ENCODE data around the gene FOXN3.

The FOXN3 gene

DNA sequence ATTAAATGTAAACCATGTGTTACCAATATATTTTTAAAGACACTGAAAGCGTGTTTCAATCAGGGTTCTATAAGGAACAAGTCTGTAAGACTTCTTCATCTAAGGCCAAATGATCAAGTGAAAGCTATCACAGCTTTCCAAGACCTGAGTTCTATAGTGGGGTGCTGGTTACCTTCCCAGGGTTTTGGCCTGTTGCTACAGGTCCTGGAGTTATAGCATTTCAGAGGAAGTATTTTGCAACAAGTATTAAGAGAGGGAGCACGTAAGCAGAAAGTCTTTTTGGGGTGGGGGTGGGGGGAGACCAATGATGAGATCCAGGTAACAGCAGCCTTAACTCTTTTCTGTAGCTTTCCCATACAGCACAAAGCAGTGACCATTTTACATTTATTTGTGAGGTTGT is 43.8 kb downstream of the FOXN3 start:
- DNase-seq (ENCODE audit: low read depth): no peak
- H3K4me3 ChIP-seq (ENCODE audit: low read depth, low read length): no peak overlapping the region
- TF ChIP-seq MYC (IDR thresholded peaks at IDR 0.05; ENCODE audit: low read depth, low read length) (no peak), POLR2A (IDR thresholded peaks at IDR 0.05; ENCODE audit: extremely low read depth, insufficient read length) (no peak)
- TF ChIP-seq, protein P1, sequence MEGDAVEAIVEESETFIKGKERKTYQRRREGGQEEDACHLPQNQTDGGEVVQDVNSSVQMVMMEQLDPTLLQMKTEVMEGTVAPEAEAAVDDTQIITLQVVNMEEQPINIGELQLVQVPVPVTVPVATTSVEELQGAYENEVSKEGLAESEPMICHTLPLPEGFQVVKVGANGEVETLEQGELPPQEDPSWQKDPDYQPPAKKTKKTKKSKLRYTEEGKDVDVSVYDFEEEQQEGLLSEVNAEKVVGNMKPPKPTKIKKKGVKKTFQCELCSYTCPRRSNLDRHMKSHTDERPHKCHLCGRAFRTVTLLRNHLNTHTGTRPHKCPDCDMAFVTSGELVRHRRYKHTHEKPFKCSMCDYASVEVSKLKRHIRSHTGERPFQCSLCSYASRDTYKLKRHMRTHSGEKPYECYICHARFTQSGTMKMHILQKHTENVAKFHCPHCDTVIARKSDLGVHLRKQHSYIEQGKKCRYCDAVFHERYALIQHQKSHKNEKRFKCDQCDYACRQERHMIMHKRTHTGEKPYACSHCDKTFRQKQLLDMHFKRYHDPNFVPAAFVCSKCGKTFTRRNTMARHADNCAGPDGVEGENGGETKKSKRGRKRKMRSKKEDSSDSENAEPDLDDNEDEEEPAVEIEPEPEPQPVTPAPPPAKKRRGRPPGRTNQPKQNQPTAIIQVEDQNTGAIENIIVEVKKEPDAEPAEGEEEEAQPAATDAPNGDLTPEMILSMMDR (IDR thresholded peaks at IDR 0.05; ENCODE audit: low read depth, low read length): no peak
- TF ChIP-seq, protein P2, sequence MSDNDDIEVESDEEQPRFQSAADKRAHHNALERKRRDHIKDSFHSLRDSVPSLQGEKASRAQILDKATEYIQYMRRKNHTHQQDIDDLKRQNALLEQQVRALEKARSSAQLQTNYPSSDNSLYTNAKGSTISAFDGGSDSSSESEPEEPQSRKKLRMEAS (IDR thresholded peaks at IDR 0.05; ENCODE audit: low read depth, low read length): no peak

DNA sequence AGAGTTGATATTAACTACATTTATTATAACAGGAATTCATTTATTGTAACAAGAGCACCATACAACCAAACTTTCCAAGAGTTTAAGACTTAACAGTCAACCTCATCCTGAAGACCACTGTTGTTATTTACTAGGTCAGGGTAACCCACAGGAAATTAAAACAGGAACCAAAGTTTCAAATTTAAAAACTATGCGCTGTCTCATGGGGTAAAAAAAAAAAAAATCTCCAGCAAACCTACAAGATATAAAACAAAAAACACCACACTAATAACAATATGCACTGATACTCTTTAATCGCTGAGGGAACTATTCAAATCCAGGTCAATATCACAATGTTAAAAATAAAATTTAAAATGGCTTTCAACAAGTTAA is 44.5 kb downstream of the FOXN3 start:
- TF ChIP-seq, protein P2 (IDR thresholded peaks at IDR 0.05; ENCODE audit: low read depth, low read length): no peak
- TF ChIP-seq MYC (IDR thresholded peaks at IDR 0.05; ENCODE audit: low read depth, low read length): no peak
- no peak for TF ChIP-seq POLR2A (IDR thresholded peaks at IDR 0.05; ENCODE audit: extremely low read depth, insufficient read length)
- TF ChIP-seq, protein P1 (IDR thresholded peaks at IDR 0.05; ENCODE audit: low read depth, low read length): no peak
- H3K4me3 ChIP-seq (ENCODE audit: low read depth, low read length): no peak overlapping the region
- no peak for DNase-seq (ENCODE audit: low read depth)

DNA sequence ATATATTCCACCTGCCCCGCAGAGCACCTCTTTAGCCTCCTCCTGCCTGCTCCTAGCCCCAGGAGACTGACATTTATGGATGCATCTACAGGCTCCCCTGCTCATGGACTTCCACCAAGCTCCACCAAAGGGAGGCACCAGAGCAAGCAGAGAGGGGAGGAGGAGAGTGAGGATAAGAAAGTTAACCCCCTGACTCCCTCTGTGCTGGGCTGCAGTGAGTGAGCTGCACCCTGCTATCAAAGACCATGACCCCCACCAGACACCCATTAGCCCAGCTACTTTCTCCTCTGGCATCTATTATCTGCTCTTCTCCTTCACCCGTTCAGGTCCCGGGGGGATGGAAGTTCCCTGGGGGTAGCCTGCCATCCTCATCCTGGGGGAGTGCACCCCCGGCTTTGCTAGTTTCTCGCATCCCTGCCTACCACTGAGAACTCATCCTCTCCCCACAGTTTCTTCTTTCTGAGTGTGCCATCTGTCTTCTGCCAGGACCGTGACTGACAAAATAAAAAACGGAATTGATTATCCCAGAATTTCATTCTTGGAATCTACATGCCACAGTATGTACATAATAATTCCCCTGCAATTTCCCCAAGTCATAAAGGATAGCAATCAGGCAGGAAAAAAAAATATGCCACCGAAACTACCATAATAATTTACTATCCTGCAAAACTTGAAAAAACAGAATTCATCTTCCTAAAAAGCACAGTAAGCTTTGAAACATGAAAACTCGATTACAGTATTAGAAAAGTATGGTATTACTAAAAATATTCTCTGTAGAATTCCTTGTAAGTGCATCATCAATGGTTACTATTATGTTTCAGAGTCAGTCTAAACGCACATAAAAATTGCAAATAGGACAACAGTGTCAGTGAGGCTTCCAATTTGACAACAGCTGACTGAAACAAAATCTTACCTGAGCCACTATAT is 45.2 kb downstream of the FOXN3 start:
- TF ChIP-seq POLR2A (IDR thresholded peaks at IDR 0.05; ENCODE audit: extremely low read depth, insufficient read length): no peak
- TF ChIP-seq, protein P2 (IDR thresholded peaks at IDR 0.05; ENCODE audit: low read depth, low read length): no peak
- no peak for TF ChIP-seq MYC (IDR thresholded peaks at IDR 0.05; ENCODE audit: low read depth, low read length)
- TF ChIP-seq, protein P1 (IDR thresholded peaks at IDR 0.05; ENCODE audit: low read depth, low read length): no peak
- DNase-seq (ENCODE audit: low read depth): no peak
- no peak overlapping the region for H3K4me3 ChIP-seq (ENCODE audit: low read depth, low read length)

DNA sequence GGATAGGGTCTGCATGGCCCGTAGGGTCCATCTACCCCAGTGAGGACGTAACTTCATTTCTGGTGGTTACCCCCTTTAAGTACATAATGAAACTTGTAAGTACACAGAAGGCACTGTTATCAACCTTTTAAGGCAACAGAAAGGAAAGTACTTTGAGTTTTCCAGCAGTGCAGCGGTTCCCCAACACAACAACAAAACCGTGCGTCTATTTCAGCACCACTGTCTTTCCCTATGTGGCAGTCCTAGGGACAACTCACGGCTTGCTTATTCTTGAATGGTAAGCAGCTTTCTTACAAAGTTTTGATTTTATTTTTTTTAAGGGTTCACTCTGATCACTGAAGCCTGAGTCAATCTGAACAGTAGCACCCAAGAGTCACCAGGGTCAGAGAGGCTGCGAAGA is 46.3 kb downstream of the FOXN3 start:
- DNase-seq (ENCODE audit: low read depth): no peak
- no peak overlapping the region for H3K4me3 ChIP-seq (ENCODE audit: low read depth, low read length)
- TF ChIP-seq MYC (IDR thresholded peaks at IDR 0.05; ENCODE audit: low read depth, low read length) (no peak), POLR2A (IDR thresholded peaks at IDR 0.05; ENCODE audit: extremely low read depth, insufficient read length) (no peak)
- TF ChIP-seq, protein P1 (IDR thresholded peaks at IDR 0.05; ENCODE audit: low read depth, low read length): no peak
- TF ChIP-seq, protein P2 (IDR thresholded peaks at IDR 0.05; ENCODE audit: low read depth, low read length): no peak

DNA sequence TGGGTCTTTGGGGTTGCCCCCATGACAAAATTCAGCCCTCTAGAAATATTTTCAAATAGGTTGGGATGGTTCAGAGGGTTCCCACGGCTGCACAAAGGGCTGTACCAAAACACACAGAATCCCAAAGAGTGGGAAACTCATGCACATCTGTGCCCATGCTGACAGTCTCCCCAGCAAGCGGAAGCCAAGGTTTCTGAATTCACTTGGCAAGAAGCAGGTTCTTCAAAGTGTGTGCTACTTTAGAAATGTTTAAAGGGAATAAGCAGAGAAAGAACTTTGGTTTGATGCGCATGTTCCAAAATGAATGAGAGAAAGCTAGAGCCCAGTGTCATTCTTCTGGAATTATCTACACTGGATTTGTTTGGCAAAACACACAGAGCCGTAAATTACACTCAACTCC is 46.7 kb downstream of the FOXN3 start:
- DNase-seq (ENCODE audit: low read depth): no peak
- TF ChIP-seq MYC (IDR thresholded peaks at IDR 0.05; ENCODE audit: low read depth, low read length): no peak
- TF ChIP-seq, protein P2 (IDR thresholded peaks at IDR 0.05; ENCODE audit: low read depth, low read length): no peak
- no peak for TF ChIP-seq POLR2A (IDR thresholded peaks at IDR 0.05; ENCODE audit: extremely low read depth, insufficient read length)
- TF ChIP-seq, protein P1 (IDR thresholded peaks at IDR 0.05; ENCODE audit: low read depth, low read length): no peak
- H3K4me3 ChIP-seq (ENCODE audit: low read depth, low read length): no peak overlapping the region
